Measurements from ENCODE around the gene HLCS.

The HLCS gene

DNA sequence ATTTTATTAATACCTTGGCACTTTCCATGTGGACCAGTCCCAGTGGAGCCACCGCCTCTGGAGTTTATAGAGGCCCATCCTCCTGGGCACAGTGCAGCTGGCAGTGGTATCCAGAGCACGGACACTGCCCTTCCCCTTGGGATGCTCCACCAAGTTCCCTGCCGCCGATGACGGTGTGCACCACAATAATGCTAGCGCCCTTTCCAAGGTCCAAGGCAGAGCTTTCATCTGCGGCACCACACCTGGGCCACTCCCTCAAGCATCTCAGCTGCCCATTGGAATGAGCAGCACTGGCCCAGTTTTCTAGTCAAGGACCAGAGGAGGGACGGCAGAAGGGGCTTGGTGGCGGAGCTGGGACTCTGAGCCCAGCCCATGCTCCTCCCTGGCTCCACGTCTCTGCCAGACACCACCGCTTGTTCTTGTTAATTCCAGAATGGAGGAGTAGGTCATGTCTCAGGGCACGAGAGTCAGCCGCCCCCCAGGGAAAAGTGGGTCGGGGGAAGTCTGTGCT lies 243.0 kb downstream of the HLCS start:
- Mint-ChIP-seq H3K27me3 (ENCODE audit: low read depth) (peaks cover 62% of the 10 kb centered on the region), H3K27ac (no peak overlapping the region), H3K4me3 (no peak overlapping the region), H3K4me1 (peaks cover 19% of the 10 kb centered on the region), H3K9me3 (no peaks in the 10 kb centered on the region), H3K36me3 (ENCODE audit: low read depth) (peaks cover 7% of the 10 kb centered on the region)
- TF ChIP-seq, protein P1, sequence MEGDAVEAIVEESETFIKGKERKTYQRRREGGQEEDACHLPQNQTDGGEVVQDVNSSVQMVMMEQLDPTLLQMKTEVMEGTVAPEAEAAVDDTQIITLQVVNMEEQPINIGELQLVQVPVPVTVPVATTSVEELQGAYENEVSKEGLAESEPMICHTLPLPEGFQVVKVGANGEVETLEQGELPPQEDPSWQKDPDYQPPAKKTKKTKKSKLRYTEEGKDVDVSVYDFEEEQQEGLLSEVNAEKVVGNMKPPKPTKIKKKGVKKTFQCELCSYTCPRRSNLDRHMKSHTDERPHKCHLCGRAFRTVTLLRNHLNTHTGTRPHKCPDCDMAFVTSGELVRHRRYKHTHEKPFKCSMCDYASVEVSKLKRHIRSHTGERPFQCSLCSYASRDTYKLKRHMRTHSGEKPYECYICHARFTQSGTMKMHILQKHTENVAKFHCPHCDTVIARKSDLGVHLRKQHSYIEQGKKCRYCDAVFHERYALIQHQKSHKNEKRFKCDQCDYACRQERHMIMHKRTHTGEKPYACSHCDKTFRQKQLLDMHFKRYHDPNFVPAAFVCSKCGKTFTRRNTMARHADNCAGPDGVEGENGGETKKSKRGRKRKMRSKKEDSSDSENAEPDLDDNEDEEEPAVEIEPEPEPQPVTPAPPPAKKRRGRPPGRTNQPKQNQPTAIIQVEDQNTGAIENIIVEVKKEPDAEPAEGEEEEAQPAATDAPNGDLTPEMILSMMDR (IDR thresholded peaks at IDR 0.05; ENCODE audit: unreplicated experiment in 3 of 3): no peak

DNA sequence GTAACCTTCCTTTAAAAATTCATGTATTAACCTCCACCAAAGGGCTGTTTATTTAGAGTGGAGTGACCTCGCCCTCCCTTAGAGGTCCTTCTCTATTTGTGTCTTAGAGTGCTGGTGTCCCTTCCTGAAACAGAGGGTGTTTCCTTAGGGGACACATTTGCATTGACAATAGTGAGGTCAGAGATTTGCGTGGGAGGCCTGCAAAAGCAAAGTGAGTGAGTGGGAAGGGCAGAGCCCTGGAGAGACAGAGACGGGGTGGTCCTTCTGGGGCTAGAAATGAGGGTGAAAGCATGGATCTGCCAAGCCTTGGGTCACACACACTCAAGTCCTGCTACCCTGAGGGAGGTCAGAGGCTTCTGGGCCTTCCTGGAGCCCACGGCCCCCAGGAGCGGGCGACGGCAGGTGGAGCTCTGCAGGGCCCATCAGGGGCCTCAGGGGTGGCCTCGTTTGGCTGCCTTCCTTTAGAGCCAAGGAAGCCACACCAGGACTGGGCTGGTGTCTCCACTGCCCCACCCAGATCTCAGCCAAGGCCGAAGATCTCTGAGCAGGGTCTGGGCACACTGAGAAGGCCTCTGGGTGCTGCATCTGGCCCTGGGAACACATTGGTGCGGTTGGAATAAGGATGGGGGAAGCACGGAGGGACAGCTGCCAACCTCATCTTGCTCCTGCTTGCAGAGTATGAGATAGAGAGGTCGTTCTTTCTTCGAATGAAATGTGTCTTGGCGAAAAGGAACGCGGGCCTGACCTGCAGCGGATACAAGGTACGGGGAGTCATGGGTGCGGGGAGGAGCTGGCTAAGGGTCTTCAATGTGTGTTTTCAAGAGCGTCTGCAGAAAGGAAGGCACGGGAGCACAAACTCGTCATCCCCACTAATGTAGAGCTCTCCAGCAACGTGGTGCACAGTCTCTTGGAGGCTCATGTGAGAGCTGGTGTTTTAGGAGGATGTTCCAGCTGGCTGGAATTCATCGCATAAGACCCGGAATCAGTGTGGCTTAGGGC lies 243.8 kb downstream of the HLCS start:
- H3K4me3 Mint-ChIP-seq: no peak overlapping the region
- peaks cover 11% of the 10 kb centered on the region for H3K4me1 Mint-ChIP-seq
- TF ChIP-seq, protein P1 (IDR thresholded peaks at IDR 0.05; ENCODE audit: unreplicated experiment in 3 of 3): no peak
- H3K36me3 Mint-ChIP-seq (ENCODE audit: low read depth): peaks cover 7% of the 10 kb centered on the region
- peaks cover 62% of the 10 kb centered on the region for H3K27me3 Mint-ChIP-seq (ENCODE audit: low read depth)
- H3K27ac Mint-ChIP-seq: no peak overlapping the region
- H3K9me3 Mint-ChIP-seq: no peaks in the 10 kb centered on the region

DNA sequence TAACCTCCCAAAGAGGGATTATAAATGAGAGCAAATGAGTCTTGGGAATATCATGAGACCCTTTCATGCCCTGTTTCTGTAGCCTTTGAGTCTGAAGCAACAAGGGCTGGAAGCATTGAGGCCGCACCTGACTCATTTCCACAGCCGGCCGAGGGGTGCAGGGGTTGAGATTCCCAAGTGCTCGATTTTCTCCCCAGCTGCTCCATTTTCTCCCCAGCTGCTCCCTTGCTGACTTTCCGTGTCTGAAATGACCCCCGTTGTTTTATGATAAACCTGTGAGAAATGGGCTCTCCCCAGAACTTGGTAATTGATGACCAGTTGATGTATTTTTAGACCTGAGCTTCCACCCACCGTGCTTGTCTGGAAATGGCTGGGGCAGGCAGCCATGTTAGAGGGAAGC lies 244.7 kb downstream of the HLCS start:
- Mint-ChIP-seq H3K36me3 (ENCODE audit: low read depth) (peaks cover 4% of the 10 kb centered on the region), H3K9me3 (no peaks in the 10 kb centered on the region), H3K27ac (no peak overlapping the region), H3K27me3 (ENCODE audit: low read depth) (peaks cover 65% of the 10 kb centered on the region), H3K4me1 (peaks cover 10% of the 10 kb centered on the region), H3K4me3 (no peak overlapping the region)
- TF ChIP-seq, protein P1 (IDR thresholded peaks at IDR 0.05; ENCODE audit: unreplicated experiment in 3 of 3): no peak

DNA sequence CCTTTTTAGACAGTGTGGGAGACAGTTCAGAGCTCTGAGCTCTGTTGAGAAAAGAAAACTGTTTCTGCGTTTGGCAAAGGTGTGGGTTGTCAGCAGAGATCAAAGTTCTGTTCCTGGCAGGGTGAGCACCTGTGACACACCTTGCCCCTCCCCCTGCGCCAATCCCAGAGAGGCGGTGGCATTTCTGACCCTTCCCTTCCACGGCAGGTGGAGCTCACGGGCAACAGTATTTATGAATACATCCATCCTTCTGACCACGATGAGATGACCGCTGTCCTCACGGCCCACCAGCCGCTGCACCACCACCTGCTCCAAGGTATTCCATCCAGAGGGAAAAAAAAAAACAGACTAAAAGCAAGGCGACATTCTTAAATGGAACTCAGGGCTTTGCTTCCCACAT lies 246.9 kb downstream of the HLCS start:
- TF ChIP-seq, protein P1 (IDR thresholded peaks at IDR 0.05; ENCODE audit: unreplicated experiment in 3 of 3): no peak
- H3K27ac Mint-ChIP-seq: no peak overlapping the region
- peaks cover 15% of the 10 kb centered on the region for H3K4me1 Mint-ChIP-seq
- H3K9me3 Mint-ChIP-seq: no peaks in the 10 kb centered on the region
- H3K27me3 Mint-ChIP-seq (ENCODE audit: low read depth): peaks cover 81% of the 10 kb centered on the region
- H3K4me3 Mint-ChIP-seq: no peak overlapping the region
- H3K36me3 Mint-ChIP-seq (ENCODE audit: low read depth): peaks cover 4% of the 10 kb centered on the region

DNA sequence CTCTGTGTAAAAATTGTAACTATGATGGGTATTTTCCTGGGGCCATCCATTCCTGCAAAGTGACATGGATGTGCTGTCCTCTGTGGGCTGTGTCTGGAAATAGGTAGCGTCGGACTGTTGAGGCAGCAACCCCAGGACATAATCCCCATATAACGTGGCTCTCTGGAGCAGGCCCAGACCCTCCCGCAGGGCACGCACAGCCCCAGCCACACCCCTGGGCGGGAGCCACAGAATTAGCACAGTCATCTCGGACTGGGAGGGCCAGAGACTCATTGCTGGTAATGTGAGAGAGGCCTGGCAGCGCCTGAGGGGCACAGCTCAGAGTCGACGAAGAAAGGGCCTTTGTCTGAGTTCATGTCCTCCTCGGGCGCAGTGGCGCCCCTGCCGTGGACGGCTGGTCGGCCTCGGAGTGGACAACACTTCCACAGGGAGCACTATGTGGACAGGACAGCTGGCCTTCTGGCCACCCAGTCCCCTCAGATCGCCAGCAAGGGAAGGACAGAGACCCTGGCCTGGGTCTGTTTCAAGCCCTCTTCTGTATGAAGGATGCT lies 247.4 kb downstream of the HLCS start:
- H3K36me3 Mint-ChIP-seq (ENCODE audit: low read depth): peaks cover 4% of the 10 kb centered on the region
- no peak overlapping the region for H3K4me3 Mint-ChIP-seq
- H3K4me1 Mint-ChIP-seq: peaks cover 15% of the 10 kb centered on the region
- H3K9me3 Mint-ChIP-seq: no peaks in the 10 kb centered on the region
- peaks cover 85% of the 10 kb centered on the region for H3K27me3 Mint-ChIP-seq (ENCODE audit: low read depth)
- H3K27ac Mint-ChIP-seq: no peak overlapping the region
- TF ChIP-seq, protein P1 (IDR thresholded peaks at IDR 0.05; ENCODE audit: unreplicated experiment in 3 of 3): no peak
